ENCODE measurements around the gene SPAG17.

GRCh38 chr1:118102445-118102844 is 82.6 kb downstream of the SPAG17 start:
- TF ChIP-seq, protein P1, sequence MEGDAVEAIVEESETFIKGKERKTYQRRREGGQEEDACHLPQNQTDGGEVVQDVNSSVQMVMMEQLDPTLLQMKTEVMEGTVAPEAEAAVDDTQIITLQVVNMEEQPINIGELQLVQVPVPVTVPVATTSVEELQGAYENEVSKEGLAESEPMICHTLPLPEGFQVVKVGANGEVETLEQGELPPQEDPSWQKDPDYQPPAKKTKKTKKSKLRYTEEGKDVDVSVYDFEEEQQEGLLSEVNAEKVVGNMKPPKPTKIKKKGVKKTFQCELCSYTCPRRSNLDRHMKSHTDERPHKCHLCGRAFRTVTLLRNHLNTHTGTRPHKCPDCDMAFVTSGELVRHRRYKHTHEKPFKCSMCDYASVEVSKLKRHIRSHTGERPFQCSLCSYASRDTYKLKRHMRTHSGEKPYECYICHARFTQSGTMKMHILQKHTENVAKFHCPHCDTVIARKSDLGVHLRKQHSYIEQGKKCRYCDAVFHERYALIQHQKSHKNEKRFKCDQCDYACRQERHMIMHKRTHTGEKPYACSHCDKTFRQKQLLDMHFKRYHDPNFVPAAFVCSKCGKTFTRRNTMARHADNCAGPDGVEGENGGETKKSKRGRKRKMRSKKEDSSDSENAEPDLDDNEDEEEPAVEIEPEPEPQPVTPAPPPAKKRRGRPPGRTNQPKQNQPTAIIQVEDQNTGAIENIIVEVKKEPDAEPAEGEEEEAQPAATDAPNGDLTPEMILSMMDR (IDR thresholded peaks at IDR 0.05): no peak
- TF ChIP-seq EZH2phosphoT487 (IDR thresholded peaks at IDR 0.05): no peak
- no peak for TF ChIP-seq EZH2 (IDR thresholded peaks at IDR 0.05)
